Endothelial cell of umbilical vein (primary cell): ENCODE data around the gene FCAR. TPM values are rescaled to one million over a fixed set of nuclear protein-coding genes. Genes with fewer than 3 reads are reported as not detected.
"Not testable (repeated sequence)": the region's sequence is repeated elsewhere in the genome, so short reads cannot be mapped to it uniquely, and the experiment has no call there.

Experiments used
- BruUV-seq: library from RNA; stranded (reverse); fragments of 400-500 nt; replicated peaks from 2 replicates; lab custom pipeline; 2021; lab: Mats Ljungman, UMichigan
- CTCF ChIA-PET: fragments of 300-600, 350-600 bp; sonication (Branson Sonifier 250); formaldehyde crosslinking; loops from one replicate; lab custom pipeline; 2021; ENCODE audit warnings: antibody characterized with exemption, inconsistent platforms; lab: Charles Lee
- POLR2A ChIA-PET: fragments of 300-600, 350-600 bp; sonication (Branson Sonifier 250); formaldehyde crosslinking; loops from one replicate; lab custom pipeline; 2021; ENCODE audit warnings: antibody characterized with exemption, inconsistent platforms; lab: Charles Lee
- DNase-seq: peaks from one replicate; pipeline ENCODE4 v3.0.0-alpha.2; 2011; ENCODE audit warnings: low read depth, low spot score
- FAIRE-seq: peaks from 2 replicates; lab custom pipeline; 2011; peaks lifted over from hg19 to GRCh38; lab: Jason Lieb, UNC
- H2AFZ ChIP-seq: 2 replicates; pipeline ENCODE4 v1.6.0; 2012; ENCODE audit warnings: low read depth, low read length, control low read depth, inconsistent platforms
- H3K27ac ChIP-seq: 2 replicates; pipeline ENCODE4 v1.5.1; 2011; ENCODE audit warnings: low read depth, mild to moderate bottlenecking, control low read depth, low read length, moderate library complexity; ENCODE audit not compliant: insufficient read depth
- H3K27me3 ChIP-seq, 2 experiments: 2 replicates each; pipeline versions ENCODE4 v1.6.0 to v1.6.1; 2011; ENCODE audit warnings: low read length in 2 of 2, mixed read lengths in 1 of 2; ENCODE audit not compliant: control insufficient read depth in 2 of 2, insufficient read depth in 2 of 2
- H3K36me3 ChIP-seq, 2 experiments: 2 replicates in 1 of 2; 3 replicates in 1 of 2; pipeline ENCODE4 v1.5.1; 2011; ENCODE audit warnings: low read length in 2 of 2, mild to moderate bottlenecking in 1 of 2, moderate library complexity in 1 of 2; ENCODE audit not compliant: control insufficient read depth in 2 of 2, insufficient read depth in 2 of 2; ENCODE audit errors: extremely low read depth in 1 of 2
- H3K4me1 ChIP-seq: 3 replicates; pipeline ENCODE4 v1.5.1; 2011; ENCODE audit warnings: mild to moderate bottlenecking, low read length; ENCODE audit not compliant: control insufficient read depth, insufficient read depth; ENCODE audit errors: extremely low read depth
- H3K4me2 ChIP-seq: 2 replicates; pipeline ENCODE4 v1.6.1; 2011; ENCODE audit warnings: low read length, control low read depth, mixed read lengths; ENCODE audit not compliant: insufficient read depth
- H3K4me3 ChIP-seq, 3 experiments: fragments of 200-600 bp in 1 of 3; sonication (generic), shearing (Covaris generic) in 1 of 3; replicated peaks in 1 of 3; 2 replicates each; pipeline ENCODE4 v1.5.1; 2011 to 2016; ENCODE audit warnings: control low read depth in 3 of 3, low read length in 3 of 3, mild to moderate bottlenecking in 2 of 3, inconsistent platforms in 1 of 3, low read depth in 1 of 3, moderate library complexity in 1 of 3; ENCODE audit not compliant: insufficient read depth in 1 of 3
- H3K79me2 ChIP-seq: 2 replicates; pipeline ENCODE4 v1.6.0; 2012; ENCODE audit warnings: low read length, inconsistent platforms; ENCODE audit not compliant: control insufficient read depth, insufficient read depth
- H3K9ac ChIP-seq: replicated peaks from 2 replicates; pipeline ENCODE3; 2011; ENCODE audit warnings: low read length, control low read depth; ENCODE audit not compliant: insufficient read depth; ENCODE audit errors: extremely low read depth
- H3K9me1 ChIP-seq: replicated peaks from 3 replicates; pipeline ENCODE4 v1.6.0; 2011; ENCODE audit warnings: mild to moderate bottlenecking, low read length; ENCODE audit not compliant: control insufficient read depth, insufficient read depth; ENCODE audit errors: extremely low read depth
- H3K9me3 ChIP-seq: replicated peaks from 2 replicates; pipeline ENCODE4 v1.5.1; 2012; ENCODE audit warnings: low read length, inconsistent platforms; ENCODE audit not compliant: control insufficient read depth, insufficient read depth
- H4K20me1 ChIP-seq: replicated peaks from 2 replicates; pipeline ENCODE3; 2011; ENCODE audit warnings: mild to moderate bottlenecking, low read length; ENCODE audit not compliant: control insufficient read depth, insufficient read depth; ENCODE audit errors: extremely low read depth
- JUN ChIP-seq: IDR thresholded peaks from 2 replicates; pipeline ENCODE4 v1.6.1; 2011; ENCODE audit warnings: borderline replicate concordance, low read depth; ENCODE audit not compliant: insufficient read length, insufficient read depth
- MAX ChIP-seq: IDR thresholded peaks from 2 replicates; pipeline ENCODE4 v1.6.1; 2011; ENCODE audit not compliant: insufficient read depth, insufficient read length
- MYC ChIP-seq: IDR thresholded peaks from one replicate; pipeline ENCODE4 v1.6.1; 2011; ENCODE audit warnings: mild to moderate bottlenecking, low read depth, low read length
- POLR2AphosphoS5 ChIP-seq: IDR thresholded peaks from 2 replicates; pipeline ENCODE4 v1.6.1; 2012; ENCODE audit warnings: low read depth, mild to moderate bottlenecking, control low read depth, low read length, moderate library complexity; ENCODE audit not compliant: insufficient read depth
- dilution Hi-C: fragments of 300-500 bp; cut with MboI; formaldehyde crosslinking; loops from one replicate; pipeline ENCODE4 v1.15.0; 2019; ENCODE audit warnings: low sequenced_read_pairs; ENCODE audit not compliant: extremely low pct_ligation_motif_present
- intact Hi-C: fragments of 100-400 bp; cut with micrococcal nuclease; formaldehyde crosslinking; loops from one replicate; pipeline ENCODE4 v1.10.0; 2022
- polyA plus RNA-seq, 4 experiments: library from polyadenylated mRNA; depleted of rRNA in 3 of 4; stranded (reverse) in 3 of 4; unstranded in 1 of 4; fragments of >200 nt; gene quantifications; 2 replicates each; pipeline versions ENCODE4 v1.2.1 to v1.2.3, GENCODE V29; 2011 to 2012; ENCODE audit warnings: missing spikeins in 1 of 4
- total RNA-seq: library from RNA; stranded (reverse); gene quantifications from 2 replicates; pipeline ENCODE4 v1.2.3, GENCODE V29; 2021
- TF ChIP-seq, protein P1 (sequence below), 2 donors: IDR thresholded peaks; 1 replicate in 1 of 2; 2 replicates in 1 of 2; pipeline ENCODE4 v1.5.1; 2011; ENCODE audit warnings: low read length in 2 of 2, mild to moderate bottlenecking in 2 of 2, moderate library complexity in 2 of 2, control low read depth in 1 of 2, inconsistent platforms in 1 of 2, low read depth in 1 of 2; ENCODE audit not compliant: insufficient read depth in 1 of 2; ENCODE audit errors: extremely low read depth in 1 of 2

Gene FCAR
- total and polyA plus RNA-seq, 2 donors (not counting 3 experiments of a cell fraction or from before 2014, with no cell fraction given) = not detected

DNA sequence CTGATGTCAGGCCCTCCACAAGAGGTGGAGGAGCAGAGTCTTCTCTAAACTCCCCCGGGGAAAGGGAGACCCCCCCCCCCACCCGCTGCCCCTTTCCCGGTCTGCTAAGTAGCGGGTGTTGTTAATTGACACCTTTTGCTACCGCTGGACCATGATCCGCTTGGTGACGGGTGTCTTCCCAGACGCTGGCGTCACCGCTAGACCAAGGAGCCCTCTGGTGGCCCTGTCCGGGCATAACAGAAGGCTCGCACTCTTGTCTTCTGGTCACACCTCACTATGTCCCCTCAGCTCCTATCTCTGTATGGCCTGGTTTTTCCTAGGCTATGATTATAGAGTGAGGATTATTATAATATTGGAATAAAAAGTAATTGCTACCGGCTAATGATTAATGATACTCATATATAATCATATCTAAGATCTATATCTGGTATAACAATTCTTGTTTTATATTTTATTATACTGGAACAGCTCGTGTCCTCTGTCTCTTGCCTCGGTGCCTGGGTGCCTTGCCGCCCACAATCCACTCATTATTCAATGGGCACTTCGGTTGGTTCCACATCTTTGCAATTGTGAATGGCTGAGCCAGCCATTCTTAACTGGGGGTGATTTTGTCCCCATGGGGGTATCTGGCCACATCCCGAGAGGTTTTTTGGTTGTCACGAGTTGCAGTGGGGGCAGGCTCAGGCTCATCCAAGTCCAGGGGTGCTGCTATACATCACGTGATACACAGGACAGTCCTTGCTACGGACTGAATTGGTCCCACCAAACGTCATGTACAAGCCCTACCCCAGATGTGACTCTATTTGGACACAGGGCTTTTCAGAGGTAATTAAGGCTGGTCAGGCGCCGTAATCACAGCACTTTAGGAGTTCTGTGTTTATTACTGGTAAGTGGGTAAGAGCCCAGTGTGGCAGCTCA is 45.9 kb downstream of the FCAR start:
- H4K20me1 ChIP-seq, H3K27me3 ChIP-seq, H3K36me3 ChIP-seq, H3K9me3 ChIP-seq, FAIRE-seq, H3K79me2 ChIP-seq, H3K4me1 ChIP-seq, H3K27ac ChIP-seq, H3K9ac ChIP-seq, H3K4me3 ChIP-seq, H3K4me2 ChIP-seq, H3K9me1 ChIP-seq, BruUV-seq, dilution Hi-C loops, POLR2A ChIA-PET, H2AFZ ChIP-seq, DNase-seq: not testable (repeated sequence)
- CTCF ChIA-PET = interaction anchor here (0.9 to 1.2 kb wide), 2 partner anchors 39 kb away, joined by 4 to 6 read pairs; no protein-coding TSS in a partner anchor
- TF ChIP-seq, protein P1, sequence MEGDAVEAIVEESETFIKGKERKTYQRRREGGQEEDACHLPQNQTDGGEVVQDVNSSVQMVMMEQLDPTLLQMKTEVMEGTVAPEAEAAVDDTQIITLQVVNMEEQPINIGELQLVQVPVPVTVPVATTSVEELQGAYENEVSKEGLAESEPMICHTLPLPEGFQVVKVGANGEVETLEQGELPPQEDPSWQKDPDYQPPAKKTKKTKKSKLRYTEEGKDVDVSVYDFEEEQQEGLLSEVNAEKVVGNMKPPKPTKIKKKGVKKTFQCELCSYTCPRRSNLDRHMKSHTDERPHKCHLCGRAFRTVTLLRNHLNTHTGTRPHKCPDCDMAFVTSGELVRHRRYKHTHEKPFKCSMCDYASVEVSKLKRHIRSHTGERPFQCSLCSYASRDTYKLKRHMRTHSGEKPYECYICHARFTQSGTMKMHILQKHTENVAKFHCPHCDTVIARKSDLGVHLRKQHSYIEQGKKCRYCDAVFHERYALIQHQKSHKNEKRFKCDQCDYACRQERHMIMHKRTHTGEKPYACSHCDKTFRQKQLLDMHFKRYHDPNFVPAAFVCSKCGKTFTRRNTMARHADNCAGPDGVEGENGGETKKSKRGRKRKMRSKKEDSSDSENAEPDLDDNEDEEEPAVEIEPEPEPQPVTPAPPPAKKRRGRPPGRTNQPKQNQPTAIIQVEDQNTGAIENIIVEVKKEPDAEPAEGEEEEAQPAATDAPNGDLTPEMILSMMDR (IDR thresholded peaks at IDR 0.05; ENCODE audit: extremely low read depth in 1 of 2, insufficient read depth in 1 of 2, low read depth in 1 of 2, low read length in 2 of 2) = peak in 1 of 2 donors; percentile 18
- intact Hi-C loops = loop anchor here (2.0 kb wide), 1 partner anchor 439 kb away; no protein-coding TSS in a partner anchor

GRCh38 chr19:54921082-54921481 is 47.0 kb downstream of the FCAR start:
- Histone ChIP-seq H2AFZ (no peak overlapping the region), H3K4me2 (no peak overlapping the region), H3K4me3 (no peak overlapping the region), H3K9me1 (no peaks in the 10 kb centered on the region), H4K20me1 (no peaks in the 10 kb centered on the region), H3K4me1 (no peaks in the 10 kb centered on the region), H3K36me3 (no peaks in the 10 kb centered on the region), H3K27me3 (no peaks in the 10 kb centered on the region), H3K27ac (no peak overlapping the region), H3K9ac (no peak overlapping the region), H3K79me2 (no peaks in the 10 kb centered on the region), H3K9me3 (no peaks in the 10 kb centered on the region)
- POLR2A ChIA-PET = no interaction called here
- TF ChIP-seq MAX (no peak), MYC (no peak), JUN (no peak), POLR2AphosphoS5 (no peak)
- TF ChIP-seq, protein P1 (IDR thresholded peaks at IDR 0.05; ENCODE audit: extremely low read depth in 1 of 2, insufficient read depth in 1 of 2, low read depth in 1 of 2, low read length in 2 of 2) = no peak
- no TSS peak for BruUV-seq
- intact Hi-C loops (loop anchor here (2.0 kb wide), 1 partner anchor 440 kb away; no protein-coding TSS in a partner anchor), dilution Hi-C loops (no loop called here)
- FAIRE-seq (no peak), DNase-seq (no peak)
- CTCF ChIA-PET = interaction anchor here (1.2 kb wide), 1 partner anchor 40 kb away, joined by 4 read pairs; no protein-coding TSS in a partner anchor
